NCI-H82 treated with DMSO at 0.1 percent for 48 hours (cell line): Measurements from ENCODE around the gene KIRREL3.

Experiments
- DNase-seq: peaks from one replicate; lab custom pipeline; 2025; ENCODE audit not compliant: unreplicated experiment; lab: John Stamatoyannopoulos, UW

Gene KIRREL3

DNA sequence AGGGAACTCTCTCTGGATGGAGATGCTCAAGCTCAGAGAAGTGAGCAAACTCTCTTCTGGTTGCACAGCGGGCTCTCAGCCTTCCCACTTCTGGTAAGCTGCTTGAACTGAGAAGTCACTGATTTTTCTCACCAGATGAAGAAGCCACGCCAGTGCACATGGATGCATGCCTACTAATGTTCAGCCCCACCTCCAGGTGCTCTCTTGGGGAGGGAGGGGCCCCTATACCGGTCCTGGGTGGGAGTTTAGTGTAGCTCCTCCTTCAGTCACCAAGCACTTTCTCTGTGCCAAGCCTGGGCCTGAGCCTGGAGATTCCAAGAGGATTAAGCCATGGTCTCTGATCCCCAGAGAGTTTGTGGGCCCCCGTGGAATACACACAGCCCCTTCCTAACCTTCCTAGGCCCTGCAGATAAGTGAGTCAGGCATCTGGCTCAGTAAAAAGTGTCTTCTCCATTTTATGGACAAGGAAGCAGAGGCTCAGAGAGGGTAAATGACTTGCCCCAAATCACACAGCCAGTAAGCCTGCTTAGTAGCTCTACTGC, 502.9 kb downstream of the KIRREL3 start:
- peak; percentile 21 for DNase-seq

GRCh38 chr11:126496576-126497337, 503.8 kb downstream of the KIRREL3 start:
- no peak for DNase-seq

GRCh38 chr11:126495281-126496220, 505.0 kb downstream of the KIRREL3 start:
- no peak for DNase-seq

DNA sequence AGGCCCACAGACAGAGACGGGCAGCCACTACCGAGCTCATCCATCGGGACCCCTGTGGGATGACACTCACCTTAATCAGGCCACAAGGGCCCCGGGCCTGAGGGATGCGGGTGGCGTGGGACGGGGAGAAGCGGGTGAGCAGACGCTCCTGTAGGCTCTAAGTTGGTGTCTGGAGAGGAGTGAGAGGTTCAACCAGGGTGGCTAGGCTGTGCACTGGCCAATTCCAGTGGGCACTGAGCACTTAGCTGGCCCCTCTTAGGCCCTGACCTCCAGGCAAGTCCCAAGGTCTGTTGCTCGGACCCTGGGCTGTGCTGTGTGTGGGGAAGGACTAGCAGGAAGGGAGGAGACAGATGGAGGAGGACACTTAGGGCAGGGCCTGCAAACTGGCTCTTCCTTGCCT, 505.7 kb downstream of the KIRREL3 start:
- no peak for DNase-seq

DNA sequence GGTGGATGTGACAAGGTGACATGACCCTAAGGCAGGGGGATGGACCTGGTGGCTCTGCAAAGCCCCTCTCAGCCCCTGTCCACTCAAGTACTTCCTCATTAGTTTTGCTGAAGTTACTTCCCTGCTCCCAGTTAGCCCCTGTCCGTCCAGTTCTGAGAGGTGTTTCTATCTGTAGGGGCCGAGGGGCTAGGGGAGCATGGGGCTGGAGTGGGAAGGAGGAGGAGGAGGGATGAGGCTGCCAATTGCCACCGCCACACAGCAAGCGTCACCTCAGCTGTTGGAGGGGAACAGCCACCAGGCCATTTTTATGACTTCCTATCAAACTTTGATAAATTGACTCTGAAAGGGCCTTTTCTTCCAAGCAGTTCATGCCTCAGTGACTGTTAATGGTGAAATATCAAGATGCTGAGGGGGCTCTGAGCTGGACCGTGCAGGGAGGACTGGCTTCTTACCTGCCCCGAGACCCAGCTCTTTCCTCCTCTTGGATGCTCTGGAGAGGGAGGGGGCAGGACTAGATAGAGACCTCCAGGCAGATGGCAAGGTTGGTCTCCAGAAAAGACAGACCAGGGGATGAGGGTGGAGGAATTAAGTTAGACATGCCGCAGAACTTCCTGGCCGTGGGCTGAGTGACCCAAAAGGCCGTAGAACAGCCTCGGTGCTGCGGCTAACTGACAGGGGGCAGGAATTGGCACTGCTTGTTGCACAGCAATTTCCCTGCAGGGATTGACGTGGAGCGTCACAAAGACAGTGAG, 508.1 kb downstream of the KIRREL3 start:
- DNase-seq, result no peak

DNA sequence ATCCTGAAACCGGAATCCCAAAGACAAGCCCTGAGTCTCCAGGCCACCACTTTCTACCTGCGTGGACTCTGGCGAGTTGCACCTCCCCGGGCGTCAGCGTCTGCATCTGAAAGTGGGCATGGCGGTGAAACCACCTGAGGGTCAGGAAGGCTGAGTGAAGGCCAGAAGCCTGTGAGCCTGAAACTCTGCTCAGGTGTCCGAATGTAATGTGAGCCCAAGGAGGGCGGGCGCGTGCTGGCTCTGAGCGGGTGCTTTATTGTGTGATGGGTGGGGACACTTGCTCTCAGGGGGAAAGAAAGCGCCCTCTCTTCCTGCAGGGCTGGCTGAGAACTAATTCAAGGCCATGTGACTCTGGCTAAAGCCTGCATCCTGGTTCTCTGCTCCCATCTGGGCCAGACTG, 509.5 kb downstream of the KIRREL3 start:
- no peak for DNase-seq

GRCh38 chr11:126489836-126490660, 510.5 kb downstream of the KIRREL3 start:
- no peak for DNase-seq

GRCh38 chr11:126488591-126489370, 511.8 kb downstream of the KIRREL3 start:
- DNase-seq, result no peak

GRCh38 chr11:126487711-126488110, 512.9 kb downstream of the KIRREL3 start:
- no peak for DNase-seq

DNA sequence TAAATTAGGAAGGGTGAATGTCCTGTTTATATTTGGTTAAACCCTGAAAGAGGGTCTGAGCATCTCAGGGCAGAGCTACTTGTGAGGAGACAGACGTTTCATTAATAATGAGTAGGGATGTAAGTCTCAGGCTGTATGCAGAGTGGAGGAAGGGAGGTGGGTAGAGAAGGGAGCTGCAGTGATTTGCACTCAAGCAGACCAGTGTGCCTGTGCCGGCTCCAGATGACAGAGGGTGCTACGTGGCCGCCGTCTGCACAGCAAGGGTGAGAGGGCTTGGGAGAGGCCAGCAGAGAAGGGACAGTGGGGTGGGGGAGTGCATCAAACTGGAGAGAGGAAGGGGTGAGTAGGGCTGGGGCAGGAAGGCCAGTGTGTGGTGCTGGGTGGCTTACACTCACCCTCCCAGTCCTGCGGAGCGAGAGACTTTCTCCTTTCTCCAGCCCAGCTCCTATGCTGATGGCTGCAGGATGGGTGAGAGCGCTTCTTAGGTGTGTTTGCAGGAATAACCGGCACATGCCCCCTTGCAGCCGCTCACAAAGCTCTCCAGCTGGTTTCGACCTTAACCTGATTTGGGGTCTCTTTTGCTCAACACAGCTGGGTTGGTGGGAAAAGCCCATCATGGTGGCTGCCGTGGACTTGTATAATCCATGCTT, 514.5 kb downstream of the KIRREL3 start:
- DNase-seq, result no peak

DNA sequence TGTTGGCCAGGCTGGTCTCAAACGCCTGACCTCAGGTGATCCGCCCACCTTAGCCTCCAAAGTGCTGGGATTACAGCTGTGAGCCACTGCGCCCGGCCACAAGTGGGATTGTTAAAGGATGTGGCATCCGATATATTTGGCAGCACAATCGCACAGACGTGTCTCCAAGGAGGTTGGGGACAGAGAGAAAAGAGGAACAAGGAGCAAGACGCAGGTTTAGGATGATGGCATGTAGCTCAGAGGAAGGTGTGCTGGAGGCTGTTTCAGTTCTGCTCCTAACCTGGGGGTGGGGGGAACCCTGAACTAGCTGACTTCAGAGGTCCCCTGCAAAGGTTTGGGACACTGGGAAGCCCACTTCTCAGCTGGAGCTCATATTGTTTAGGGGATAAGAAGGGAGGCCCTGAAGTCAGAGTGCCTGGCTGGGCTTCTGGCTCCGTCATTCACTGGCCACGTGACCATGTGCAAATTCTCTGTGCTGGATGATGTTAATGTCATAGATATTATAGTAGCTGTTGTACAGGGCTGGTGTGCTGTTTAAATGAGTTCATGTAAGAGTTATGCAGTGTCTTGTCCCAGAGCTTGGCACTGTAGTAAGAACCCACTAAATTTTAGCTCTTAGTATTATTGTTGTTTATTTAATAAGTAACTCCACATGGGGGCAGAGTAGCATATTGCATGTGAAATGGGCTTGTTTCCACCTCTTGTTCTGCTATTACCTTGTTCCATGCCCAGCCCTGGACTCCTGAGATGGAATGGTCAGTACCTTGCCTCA, 515.4 kb downstream of the KIRREL3 start:
- no peak for DNase-seq

DNA sequence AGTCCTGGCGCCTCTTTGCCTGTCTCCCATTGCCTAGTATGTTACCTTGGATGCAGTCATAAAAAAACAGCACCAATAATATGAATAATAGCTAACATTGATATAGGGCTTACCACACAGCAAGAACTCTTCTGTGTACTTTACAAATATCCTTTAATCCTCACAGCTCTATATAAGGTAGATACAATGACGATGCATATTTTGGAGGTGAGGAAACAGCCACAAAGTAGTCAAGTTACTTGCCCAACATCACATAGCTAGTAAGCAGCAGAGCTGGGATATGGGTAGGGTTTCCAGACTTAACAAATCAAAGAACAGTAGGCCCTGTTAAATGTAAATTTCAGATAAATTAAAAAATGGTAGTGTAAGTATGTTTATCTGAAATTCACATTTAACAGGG, 516.3 kb downstream of the KIRREL3 start:
- no peak for DNase-seq

DNA sequence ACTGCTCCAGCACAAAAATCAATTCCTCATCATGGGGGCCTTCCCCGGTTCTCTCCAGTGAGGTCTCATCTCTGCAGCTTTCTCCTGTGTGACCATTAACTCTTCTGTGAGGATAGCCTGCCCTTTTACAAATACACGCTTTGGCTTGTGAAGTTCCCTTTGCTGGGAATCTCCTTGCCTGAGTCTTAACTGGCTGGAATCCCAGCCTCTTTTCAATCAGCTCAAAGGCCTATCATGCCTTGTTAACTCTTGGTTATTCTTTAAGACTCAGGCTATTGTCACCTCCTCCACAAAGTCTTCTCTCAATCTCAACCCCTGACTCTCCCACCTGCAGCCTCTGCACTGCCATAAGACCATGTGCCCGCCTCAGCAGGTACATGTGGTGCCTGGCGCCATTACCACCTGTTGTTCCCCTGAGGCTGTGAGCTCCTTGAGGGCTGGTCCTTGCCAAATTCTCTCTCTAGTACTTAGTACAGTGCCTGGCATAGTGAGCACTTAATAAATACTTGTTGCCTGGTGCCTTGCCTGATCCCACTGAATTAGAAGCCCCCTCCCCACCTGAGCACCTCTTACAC, 516.9 kb downstream of the KIRREL3 start:
- DNase-seq, result no peak

DNA sequence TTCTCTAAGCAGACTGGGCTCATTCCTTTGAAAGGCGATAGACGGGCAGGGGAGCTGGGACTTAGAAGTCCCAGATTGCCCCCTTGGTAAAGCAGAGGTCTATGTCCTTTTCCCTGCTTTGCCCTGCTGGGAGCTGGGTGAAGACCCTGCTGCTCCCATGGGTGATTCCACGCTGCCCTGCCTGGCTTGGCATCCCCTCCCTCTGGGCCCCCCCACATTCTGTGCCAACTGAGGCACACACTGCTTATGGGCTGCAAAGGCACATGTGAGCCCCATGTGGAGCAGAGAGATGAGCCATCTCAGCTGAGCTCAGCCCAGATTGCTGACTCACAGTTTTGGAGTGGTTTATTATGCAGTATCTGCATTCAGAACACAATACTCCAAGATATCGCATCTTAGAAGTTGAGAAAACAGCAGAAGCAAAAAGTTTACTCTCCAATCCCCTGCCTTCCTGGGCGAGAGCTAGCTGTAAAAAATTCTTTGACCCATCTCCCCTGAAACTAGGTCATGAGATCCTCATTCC, 517.9 kb downstream of the KIRREL3 start:
- no peak for DNase-seq

- no peak for DNase-seq
Observed at GRCh38 chr11:126481303-126481680, 519.3 kb downstream of the KIRREL3 start.

GRCh38 chr11:126480410-126481302, 519.9 kb downstream of the KIRREL3 start:
- DNase-seq, result peak; percentile 52

DNA sequence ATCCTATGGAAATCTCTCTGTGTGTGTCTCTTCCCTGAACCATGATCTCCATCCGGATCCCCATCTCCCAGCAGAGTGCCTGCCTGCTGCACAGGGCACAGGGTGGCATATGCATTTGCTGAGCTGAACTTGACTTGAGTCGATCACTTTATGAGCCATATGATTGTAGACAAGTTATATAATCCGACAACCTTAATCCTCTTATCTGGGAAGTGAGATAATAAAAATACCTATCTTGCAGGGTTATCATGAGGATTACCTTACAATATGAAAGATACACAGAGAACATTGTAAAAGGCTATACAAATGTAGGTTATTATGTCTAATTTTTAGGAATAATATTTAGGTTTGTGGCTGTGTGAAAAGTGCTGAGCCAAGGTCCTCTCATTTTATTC, 520.6 kb downstream of the KIRREL3 start:
- DNase-seq, result no peak
